Gastrocnemius medialis (tissue), 4 donors: ENCODE data around the gene KCNK2.

Experiments used
- CTCF ChIP-seq, 5 experiments: fragments of 450-650 bp in 3 of 5; fragments of 200-600 bp in 2 of 5; sonication (generic) in 2 of 5; IDR thresholded peaks in 4 of 5; conservative IDR thresholded peaks in 1 of 5; 1 replicate in 4 of 5; 2 replicates in 1 of 5; pipeline ENCODE4 v1.5.1; 2016 to 2019; ENCODE audit warnings: antibody characterized with exemption in 5 of 5, mild to moderate bottlenecking in 3 of 5, moderate library complexity in 3 of 5
- POLR2A ChIP-seq, 2 donors: fragments of 450-650 bp; IDR thresholded peaks; one replicate each; pipeline ENCODE4 v1.6.1; 2017; ENCODE audit warnings: antibody characterized with exemption in 2 of 2, mild to moderate bottlenecking in 2 of 2, moderate library complexity in 2 of 2

DNA sequence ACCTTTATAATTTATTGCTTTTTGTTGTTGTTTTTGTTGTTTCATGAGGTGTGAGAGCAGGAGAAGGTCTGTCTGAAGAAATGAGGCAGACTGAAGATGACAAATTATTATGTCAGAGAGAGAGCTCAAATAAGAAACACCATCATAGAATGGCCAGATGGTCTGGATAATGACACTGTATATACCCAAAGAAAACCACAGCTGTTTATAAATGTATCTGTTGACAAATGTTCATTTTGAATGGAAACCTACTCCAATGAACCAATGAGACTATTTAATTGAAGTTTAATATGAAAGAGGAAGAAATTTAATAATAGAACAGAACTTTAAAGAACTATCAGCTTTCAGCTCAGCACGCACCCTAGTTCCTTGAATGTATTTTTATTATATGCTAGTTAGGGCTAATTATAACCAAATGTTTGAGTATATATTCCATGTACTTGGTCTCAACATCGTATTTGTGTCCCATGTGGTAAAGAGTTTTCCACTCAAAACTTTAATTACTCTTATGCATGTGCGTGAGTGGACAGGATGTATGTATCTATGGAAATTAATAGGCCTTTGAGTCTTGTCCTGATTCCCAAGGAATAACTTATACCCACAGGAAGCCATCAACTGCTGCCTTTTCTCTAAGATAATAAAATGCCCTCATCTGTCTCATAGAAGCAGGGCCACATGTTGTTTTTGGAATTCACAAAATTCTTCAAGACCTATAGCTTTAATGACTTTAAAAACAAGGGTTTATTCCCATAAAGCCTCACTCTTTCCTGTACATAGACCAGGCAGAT lies 202.7 kb downstream of the KCNK2 start:
- no peak for TF ChIP-seq CTCF (IDR thresholded peaks at IDR 0.05 in 4 of 5, conservative IDR thresholded peaks at IDR 0.05 in 1 of 5)
- no peak for TF ChIP-seq POLR2A (IDR thresholded peaks at IDR 0.05)
